Measurements from ENCODE around the gene TENM3. TPM values are rescaled to one million over a fixed set of nuclear protein-coding genes. Genes with fewer than 3 reads are reported as not detected.

Gene TENM3
- total RNA-seq, 2 experiments from 2014 or later, result not detected

- Mint-ChIP-seq H3K36me3 (no peaks in the 10 kb centered on the region), H3K4me1 (no peaks in the 10 kb centered on the region), H3K4me3 (no peak overlapping the region), H3K27me3 (no peaks in the 10 kb centered on the region), H3K27ac (no peak overlapping the region), H3K9me3 (ENCODE audit: low read depth) (no peaks in the 10 kb centered on the region)
- CTCF ChIA-PET, result interaction anchor here (0.7 kb wide), 1 partner anchor 16 kb away, joined by 3 read pairs; no protein-coding TSS in a partner anchor
- DNase-seq (no peak), ATAC-seq (no peak)
Observed at GRCh38 chr4:182604953-182605352, 361.8 kb downstream of the TENM3 start.

DNA sequence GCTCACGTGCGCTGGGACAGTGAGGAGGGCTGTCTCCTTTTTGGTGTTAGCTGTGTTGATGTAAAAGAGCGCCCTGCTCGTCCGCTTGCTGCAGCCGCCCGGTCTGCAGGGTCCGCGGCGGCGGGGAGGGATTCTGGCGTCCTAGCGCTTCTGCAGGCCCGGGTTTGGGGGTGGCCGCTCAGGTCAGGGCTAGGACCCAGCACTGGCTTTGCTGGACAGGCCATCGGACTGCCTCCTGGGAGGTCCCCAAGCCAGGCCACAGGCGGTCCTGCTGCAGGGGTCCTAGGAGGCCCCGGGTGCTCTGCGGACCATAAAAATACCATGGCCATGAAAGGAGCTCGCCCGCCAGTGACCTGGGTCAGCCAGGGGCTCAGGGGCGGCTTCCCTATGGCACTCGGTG, 365.3 kb downstream of the TENM3 start:
- no peak for DNase-seq
- no peak overlapping the region for H3K4me3 Mint-ChIP-seq
- H3K4me1 Mint-ChIP-seq, result no peaks in the 10 kb centered on the region
- H3K36me3 Mint-ChIP-seq, result no peaks in the 10 kb centered on the region
- no peaks in the 10 kb centered on the region for H3K27me3 Mint-ChIP-seq
- ATAC-seq, result no peak
- no peaks in the 10 kb centered on the region for H3K9me3 Mint-ChIP-seq (ENCODE audit: low read depth)
- CTCF ChIA-PET, result no interaction called here
- H3K27ac Mint-ChIP-seq, result no peak overlapping the region

- Mint-ChIP-seq H3K4me3 (no peak overlapping the region), H3K36me3 (no peaks in the 10 kb centered on the region), H3K4me1 (no peaks in the 10 kb centered on the region), H3K27me3 (peaks cover 3% of the 10 kb centered on the region), H3K9me3 (ENCODE audit: low read depth) (no peaks in the 10 kb centered on the region), H3K27ac (no peak overlapping the region)
- ATAC-seq, result no peak
- no peak for DNase-seq
- CTCF ChIA-PET, result no interaction called here
Observed at GRCh38 chr4:182616476-182616875, 373.3 kb downstream of the TENM3 start.

- CTCF ChIA-PET, result no interaction called here
- no peaks in the 10 kb centered on the region for H3K36me3 Mint-ChIP-seq
- H3K4me3 Mint-ChIP-seq, result no peak overlapping the region
- H3K4me1 Mint-ChIP-seq, result no peaks in the 10 kb centered on the region
- ATAC-seq, result no peak
- DNase-seq, result no peak
- no peaks in the 10 kb centered on the region for H3K9me3 Mint-ChIP-seq (ENCODE audit: low read depth)
- H3K27ac Mint-ChIP-seq, result no peak overlapping the region
- H3K27me3 Mint-ChIP-seq, result peaks cover 3% of the 10 kb centered on the region
Observed at GRCh38 chr4:182619660-182620059, 376.5 kb downstream of the TENM3 start.

- peaks cover 3% of the 10 kb centered on the region for H3K27me3 Mint-ChIP-seq
- ATAC-seq (no peak), DNase-seq (no peak)
- no peak overlapping the region for H3K27ac Mint-ChIP-seq
- H3K4me1 Mint-ChIP-seq, result no peaks in the 10 kb centered on the region
- CTCF ChIA-PET, result no interaction called here
- no peaks in the 10 kb centered on the region for H3K36me3 Mint-ChIP-seq
- H3K4me3 Mint-ChIP-seq, result no peak overlapping the region
- H3K9me3 Mint-ChIP-seq (ENCODE audit: low read depth), result no peaks in the 10 kb centered on the region
Observed at GRCh38 chr4:182620111-182620980, 377.1 kb downstream of the TENM3 start.

DNA sequence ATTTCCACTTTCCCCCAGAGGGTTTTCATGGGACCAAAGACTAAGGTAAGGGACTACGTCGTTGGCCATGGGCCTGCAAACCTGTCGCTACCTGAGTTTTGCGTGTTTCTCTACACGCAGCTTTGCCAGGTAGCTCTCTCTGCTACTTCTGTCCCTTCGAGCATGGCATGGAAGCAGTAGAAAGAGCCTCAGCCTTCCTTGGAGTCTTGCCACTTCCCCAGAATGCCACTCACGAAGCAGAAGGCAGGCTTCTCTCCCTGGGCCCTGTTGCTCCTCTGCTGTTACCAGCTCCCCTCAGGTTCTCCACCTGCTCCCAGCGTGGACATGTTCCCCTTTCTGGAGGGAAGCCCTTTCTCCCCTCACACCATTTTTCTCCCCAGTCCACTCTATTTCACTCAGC, 381.1 kb downstream of the TENM3 start:
- H3K36me3 Mint-ChIP-seq, result no peaks in the 10 kb centered on the region

GRCh38 chr4:182625193-182625592, 382.0 kb downstream of the TENM3 start:
- H3K27ac Mint-ChIP-seq, result no peak overlapping the region
- H3K9me3 Mint-ChIP-seq (ENCODE audit: low read depth), result no peaks in the 10 kb centered on the region
- ATAC-seq, result no peak
- no peaks in the 10 kb centered on the region for H3K36me3 Mint-ChIP-seq
- no peaks in the 10 kb centered on the region for H3K27me3 Mint-ChIP-seq
- DNase-seq, result no peak
- H3K4me3 Mint-ChIP-seq, result no peak overlapping the region
- H3K4me1 Mint-ChIP-seq, result no peaks in the 10 kb centered on the region
- CTCF ChIA-PET, result no interaction called here

More for the DNA sequence above, 381.1 kb downstream of the TENM3 start:
- CTCF ChIA-PET, result no interaction called here
- Mint-ChIP-seq H3K4me3 (no peak overlapping the region), H3K27ac (no peak overlapping the region), H3K9me3 (ENCODE audit: low read depth) (no peaks in the 10 kb centered on the region), H3K27me3 (no peaks in the 10 kb centered on the region), H3K4me1 (no peaks in the 10 kb centered on the region)
- no peak for DNase-seq
- no peak for ATAC-seq

DNA sequence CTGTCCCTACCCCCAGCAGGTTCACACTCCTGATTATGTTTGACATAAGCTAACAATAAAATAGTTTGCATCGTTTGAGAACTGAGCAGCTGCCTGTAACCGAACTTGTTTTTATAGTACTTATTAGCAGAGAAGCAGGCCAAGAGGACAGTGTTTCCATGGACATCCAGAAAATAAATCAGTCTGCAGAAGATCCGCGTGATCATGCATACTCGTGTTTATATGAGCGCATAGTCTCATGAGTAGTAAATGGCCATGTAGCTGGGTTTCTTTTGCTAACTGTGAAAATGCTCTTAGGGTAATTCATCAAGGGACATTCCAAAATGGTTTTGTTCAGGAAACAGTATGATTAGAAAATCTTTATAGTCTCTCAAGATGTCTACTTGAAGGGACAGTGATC, 384.8 kb downstream of the TENM3 start:
- DNase-seq, result no peak

DNA sequence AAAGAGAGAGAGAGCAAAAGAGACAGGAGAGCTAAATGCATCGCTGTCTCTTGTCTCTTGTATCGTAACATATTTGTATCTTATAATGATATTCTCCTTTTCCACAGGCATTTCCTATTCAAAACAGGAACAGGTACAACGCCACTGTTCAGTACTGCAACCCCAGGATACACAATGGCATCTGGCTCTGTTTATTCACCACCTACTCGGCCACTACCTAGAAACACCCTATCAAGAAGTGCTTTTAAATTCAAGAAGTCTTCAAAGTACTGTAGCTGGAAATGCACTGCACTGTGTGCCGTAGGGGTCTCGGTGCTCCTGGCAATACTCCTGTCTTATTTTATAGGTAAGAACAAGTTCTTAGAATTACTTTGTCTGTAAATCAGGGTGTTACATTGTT, 385.3 kb downstream of the TENM3 start:
- CTCF ChIA-PET, result no interaction called here
- Mint-ChIP-seq H3K27me3 (peaks cover 3% of the 10 kb centered on the region), H3K27ac (no peak overlapping the region), H3K4me1 (no peaks in the 10 kb centered on the region), H3K4me3 (no peak overlapping the region), H3K36me3 (no peaks in the 10 kb centered on the region), H3K9me3 (ENCODE audit: low read depth) (no peaks in the 10 kb centered on the region)
- ATAC-seq (no peak), DNase-seq (no peak)

More for the DNA sequence above, 384.8 kb downstream of the TENM3 start:
- ATAC-seq, result no peak
- Mint-ChIP-seq H3K36me3 (no peaks in the 10 kb centered on the region), H3K27ac (no peak overlapping the region), H3K9me3 (ENCODE audit: low read depth) (no peaks in the 10 kb centered on the region), H3K27me3 (peaks cover 3% of the 10 kb centered on the region), H3K4me3 (no peak overlapping the region), H3K4me1 (no peaks in the 10 kb centered on the region)
- CTCF ChIA-PET, result no interaction called here

DNA sequence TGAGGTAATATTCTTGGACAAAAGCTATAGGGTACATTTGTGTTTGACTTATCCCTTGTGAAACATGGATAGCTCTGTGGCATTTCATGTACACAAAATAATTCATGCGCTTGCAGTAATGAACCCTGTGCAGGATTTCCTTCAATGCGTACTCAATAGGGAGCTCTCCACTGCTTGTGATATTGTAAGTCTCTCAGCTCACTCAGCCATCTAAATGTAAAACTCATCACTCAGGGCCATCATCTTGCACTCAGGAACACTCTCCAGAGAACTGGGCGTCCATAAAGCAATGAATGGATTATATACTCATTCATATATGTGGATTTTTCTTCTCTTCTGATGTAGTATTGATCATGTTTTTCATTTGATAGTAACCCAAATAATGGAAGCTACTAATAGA, 385.9 kb downstream of the TENM3 start:
- CTCF ChIA-PET, result no interaction called here
- ATAC-seq (no peak), DNase-seq (no peak)
- H3K27me3 Mint-ChIP-seq, result peaks cover 3% of the 10 kb centered on the region
- no peak overlapping the region for H3K27ac Mint-ChIP-seq
- H3K4me1 Mint-ChIP-seq, result no peaks in the 10 kb centered on the region
- no peak overlapping the region for H3K4me3 Mint-ChIP-seq
- H3K36me3 Mint-ChIP-seq, result no peaks in the 10 kb centered on the region
- no peaks in the 10 kb centered on the region for H3K9me3 Mint-ChIP-seq (ENCODE audit: low read depth)

- Mint-ChIP-seq H3K36me3 (no peaks in the 10 kb centered on the region), H3K9me3 (ENCODE audit: low read depth) (no peaks in the 10 kb centered on the region), H3K27me3 (no peaks in the 10 kb centered on the region), H3K27ac (no peak overlapping the region), H3K4me1 (no peaks in the 10 kb centered on the region), H3K4me3 (no peak overlapping the region)
- CTCF ChIA-PET, result no interaction called here
- ATAC-seq (no peak), DNase-seq (no peak)
Observed at GRCh38 chr4:182640491-182640890, 397.3 kb downstream of the TENM3 start.

DNA sequence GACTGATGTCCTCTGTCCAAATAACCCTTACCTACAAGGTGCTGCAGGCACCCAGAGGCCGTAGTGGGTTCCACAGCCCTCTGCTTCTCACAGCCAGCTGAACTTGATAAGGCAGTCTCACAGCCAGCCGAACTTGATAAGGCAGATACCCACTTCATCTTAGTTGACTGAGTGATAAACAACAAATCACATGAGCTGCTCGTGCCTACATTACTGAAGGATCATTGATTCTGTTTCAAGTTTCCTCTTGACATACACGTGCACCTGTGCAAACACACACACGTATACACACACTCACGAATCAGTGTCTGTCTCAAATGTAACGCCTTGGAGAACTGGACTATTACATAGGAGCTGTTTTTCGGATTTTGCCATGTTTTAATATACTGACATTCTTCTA, 397.7 kb downstream of the TENM3 start:
- no peak for ATAC-seq
- DNase-seq, result no peak
- Mint-ChIP-seq H3K36me3 (no peaks in the 10 kb centered on the region), H3K4me1 (no peaks in the 10 kb centered on the region), H3K4me3 (no peak overlapping the region), H3K27ac (no peak overlapping the region), H3K27me3 (no peaks in the 10 kb centered on the region), H3K9me3 (ENCODE audit: low read depth) (no peaks in the 10 kb centered on the region)
- CTCF ChIA-PET, result no interaction called here

DNA sequence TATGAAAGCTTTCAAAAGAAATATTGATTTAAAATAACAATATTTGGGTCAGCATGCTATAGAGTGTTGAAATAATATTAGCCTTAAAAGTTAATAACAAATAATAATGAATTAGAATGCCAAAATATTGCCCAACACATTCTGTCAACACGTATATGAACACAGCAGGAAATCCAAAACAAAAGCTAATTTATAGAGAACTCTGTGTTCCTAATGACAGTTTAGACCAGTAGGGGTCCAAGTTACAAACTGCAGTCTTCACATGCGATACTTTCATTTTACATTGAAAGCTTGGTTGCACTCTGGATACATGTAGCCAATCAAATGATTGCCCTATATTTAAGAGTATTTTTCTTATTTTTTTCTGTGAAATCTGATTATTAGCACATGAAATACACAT, 399.6 kb downstream of the TENM3 start:
- Mint-ChIP-seq H3K9me3 (ENCODE audit: low read depth) (no peaks in the 10 kb centered on the region), H3K27ac (no peak overlapping the region), H3K27me3 (no peaks in the 10 kb centered on the region), H3K4me3 (no peak overlapping the region), H3K36me3 (no peaks in the 10 kb centered on the region), H3K4me1 (no peaks in the 10 kb centered on the region)
- no peak for ATAC-seq
- CTCF ChIA-PET, result no interaction called here
- DNase-seq, result no peak

DNA sequence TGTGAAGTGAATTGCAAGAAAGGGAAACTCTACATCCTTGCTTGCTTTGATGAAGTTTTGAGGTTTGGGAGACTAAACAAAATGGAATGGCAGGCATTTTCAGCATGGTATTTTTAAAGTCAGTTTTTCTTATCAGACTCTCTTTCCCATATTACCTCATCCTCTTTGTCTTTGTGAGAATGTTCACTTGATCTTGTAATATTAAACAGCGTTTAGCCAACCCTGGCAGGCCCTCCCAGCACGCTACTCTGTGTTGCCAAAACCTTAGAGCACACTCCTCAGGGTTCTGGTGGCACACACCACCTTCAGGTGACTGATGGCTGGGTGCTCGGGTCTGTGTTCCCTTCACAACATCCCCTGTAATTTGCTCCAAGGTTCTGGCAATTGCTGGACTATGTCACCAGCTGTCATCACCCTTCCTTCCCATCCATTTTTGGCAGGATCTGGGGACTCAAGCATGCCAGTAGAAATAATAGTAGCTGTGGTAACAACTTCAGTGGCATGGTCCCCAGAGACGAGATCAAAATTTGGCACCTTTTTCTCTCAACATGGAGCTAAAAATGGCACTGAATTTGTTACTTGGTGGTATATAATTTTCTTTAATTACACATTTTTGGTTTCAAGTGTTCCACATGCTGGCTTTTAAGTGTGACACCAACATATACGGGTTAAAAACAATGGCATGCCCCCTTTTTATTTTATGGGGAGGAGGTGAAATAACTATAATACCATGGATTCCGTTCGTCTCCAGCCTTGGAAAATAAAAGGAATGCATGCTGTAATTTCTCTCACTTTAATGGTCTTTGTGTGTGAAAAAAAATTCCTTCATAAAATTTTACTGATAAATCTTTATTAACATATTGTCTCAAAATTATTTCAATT, 400.8 kb downstream of the TENM3 start:
- no peak for DNase-seq
- Mint-ChIP-seq H3K9me3 (ENCODE audit: low read depth) (no peaks in the 10 kb centered on the region), H3K27ac (no peak overlapping the region), H3K36me3 (no peaks in the 10 kb centered on the region), H3K27me3 (no peaks in the 10 kb centered on the region), H3K4me1 (no peaks in the 10 kb centered on the region), H3K4me3 (no peak overlapping the region)
- no peak for ATAC-seq
- CTCF ChIA-PET, result no interaction called here

All from activated CD8-positive, alpha-beta memory T cell treated with anti-CD3 and anti-CD28 coated beads, Interleukin-2, amount 10 ng/mL, durations not matched to agents 7 days and 5 days (primary cell).